Stimulated activated CD4-positive, alpha-beta T cell treated with anti-CD3 and anti-CD28 coated beads, Interleukin-1b, Interleukin-23, amount 100 ng/mL, for 24 hours (primary cell): Measurements from ENCODE around the gene ACOT4.
A peak's percentile ranks its signal among the peaks of the same experiment; 100 is the strongest.
"Not testable (repeated sequence)": the region's sequence is repeated elsewhere in the genome, so short reads cannot be mapped to it uniquely, and the experiment has no call there.

Experiments used
- DNase-seq, 4 experiments: peaks; one replicate each; pipeline ENCODE4 v3.0.0-alpha.2; 2020; ENCODE audit warnings: low read depth in 4 of 4, low spot score in 1 of 4

Gene ACOT4

GRCh38 chr14:73591690-73592449 lies at the start of gene ACOT4:
ACOT4 (plus strand) TSS chr14:73591873; CDS start chr14:73591960, 87 bp downstream.
- DNase-seq: peak in 2 of 4 experiments; percentile 14 to 38

- not testable (repeated sequence) for DNase-seq
Observed at GRCh38 chr14:73542961-73543360, 48.7 kb upstream of the ACOT4 start.

- DNase-seq: not testable (repeated sequence)
Observed at GRCh38 chr14:73545353-73545752, 46.3 kb upstream of the ACOT4 start.

- DNase-seq: not testable (repeated sequence)
Observed at GRCh38 chr14:73549097-73549496, 42.6 kb upstream of the ACOT4 start.

- DNase-seq: not testable (repeated sequence)
Observed at GRCh38 chr14:73549889-73550524, 41.7 kb upstream of the ACOT4 start.

GRCh38 chr14:73553845-73554244 lies 37.8 kb upstream of the ACOT4 start:
- DNase-seq: no peak

GRCh38 chr14:73557201-73557600 lies 34.5 kb upstream of the ACOT4 start:
- not testable (repeated sequence) for DNase-seq

GRCh38 chr14:73558238-73558637 lies 33.4 kb upstream of the ACOT4 start:
- DNase-seq: not testable (repeated sequence)

- not testable (repeated sequence) for DNase-seq
Observed at GRCh38 chr14:73562256-73562655, 29.4 kb upstream of the ACOT4 start.

GRCh38 chr14:73562696-73563095 lies 29.0 kb upstream of the ACOT4 start:
- not testable (repeated sequence) for DNase-seq

GRCh38 chr14:73566431-73566830 lies 25.2 kb upstream of the ACOT4 start:
- not testable (repeated sequence) for DNase-seq

- DNase-seq: not testable (repeated sequence)
Observed at GRCh38 chr14:73566935-73567334, 24.7 kb upstream of the ACOT4 start.

- DNase-seq: no peak
Observed at GRCh38 chr14:73567358-73567757, 24.3 kb upstream of the ACOT4 start.

- peak in 1 of 4 experiments; percentile 28 for DNase-seq
Observed at GRCh38 chr14:73567951-73568885, 23.5 kb upstream of the ACOT4 start.

GRCh38 chr14:73568886-73569184 lies 22.8 kb upstream of the ACOT4 start:
- DNase-seq: not testable (repeated sequence)

GRCh38 chr14:73569185-73569958 lies 22.3 kb upstream of the ACOT4 start, which contains the start of gene ACOT2:
ACOT2 (plus strand) TSS chr14:73569213; CDS start chr14:73569241, 28 bp downstream.
- peak; percentile 69 to 75 (median 72) for DNase-seq

- DNase-seq: peak in 3 of 4 experiments; percentile 30 to 54 (median 43)
Observed at GRCh38 chr14:73570913-73571312, 20.8 kb upstream of the ACOT4 start.

- DNase-seq: not testable (repeated sequence)
Observed at GRCh38 chr14:73573034-73573433, 18.6 kb upstream of the ACOT4 start.

GRCh38 chr14:73573740-73574139 lies 17.9 kb upstream of the ACOT4 start:
- DNase-seq: not testable (repeated sequence)

- DNase-seq: not testable (repeated sequence)
Observed at GRCh38 chr14:73574251-73574650, 17.4 kb upstream of the ACOT4 start.
